HCT116 (cell line): Measurements from ENCODE around the gene CLEC17A. TPM values are rescaled to one million over a fixed set of nuclear protein-coding genes. Genes with fewer than 3 reads are reported as not detected.
"Not testable (repeated sequence)": the region's sequence is repeated elsewhere in the genome, so short reads cannot be mapped to it uniquely, and the experiment has no call there.

Experiments
- ATAC-seq: fragments of 200-7000 bp; cut with Tn5 transposase; 2 replicates; pipeline ENCODE4 v1.9.1; 2020; ENCODE audit warnings: mild to moderate bottlenecking, moderate library complexity
- BruUV-seq: library from RNA; stranded (reverse); fragments of 400-500 nt; replicated peaks from 2 replicates; lab custom pipeline; 2021; lab: Mats Ljungman, UMichigan
- CTCF ChIA-PET: fragments of 300-600 bp; sonication (Branson Sonifier 250); formaldehyde crosslinking; loops from one replicate; lab custom pipeline; 2021; ENCODE audit warnings: antibody characterized with exemption; lab: Charles Lee
- POLR2A ChIA-PET: fragments of 300-600, 350-600 bp; sonication (Branson Sonifier 250); formaldehyde crosslinking; loops from one replicate; lab custom pipeline; 2021; ENCODE audit warnings: antibody characterized with exemption; lab: Charles Lee
- RAD21 ChIA-PET, 2 experiments: fragments of 300-600 bp; sonication (Branson Sonifier 250); formaldehyde crosslinking; loops; one replicate each; lab custom pipeline; 2023; ENCODE audit warnings: low total read pairs in 2 of 2; ENCODE audit not compliant: uncharacterized antibody in 2 of 2, unreplicated experiment in 2 of 2, low non-redundant PET in 1 of 2; lab: Charles Lee
- DNase-seq: peaks from one replicate; pipeline ENCODE4 v3.0.0-alpha.2; 2010; ENCODE audit warnings: low read depth, low spot score
- H2AFZ ChIP-seq: fragments of 200-600 bp; shearing (Covaris generic), sonication (generic); 2 replicates; pipeline ENCODE4 v1.6.1; 2017; ENCODE audit warnings: low read depth, mixed run types, mixed read lengths, antibody characterized with exemption, low read length; ENCODE audit not compliant: poor library complexity, severe bottlenecking
- H3K27ac ChIP-seq: 2 replicates; pipeline ENCODE4 v1.5.1; 2012; ENCODE audit warnings: low read depth, low read length
- H3K27me3 ChIP-seq: fragments of 200-600 bp; sonication (generic); 2 replicates; pipeline ENCODE4 v1.6.1; 2016; ENCODE audit warnings: mixed run types, low read length, mixed read lengths; ENCODE audit not compliant: insufficient read depth
- H3K36me3 ChIP-seq, 2 experiments: fragments of 200-500 bp in 1 of 2; fragments of 200-600 bp in 1 of 2; sonication (Bioruptor generic) in 1 of 2; sonication (generic) in 1 of 2; 2 replicates each; pipeline versions ENCODE4 v1.5.1 to v1.6.1; 2014 to 2016; ENCODE audit warnings: low read length in 2 of 2, inconsistent platforms in 1 of 2, mixed read lengths in 1 of 2, mixed run types in 1 of 2; ENCODE audit not compliant: insufficient read depth in 2 of 2, control insufficient read depth in 1 of 2
- H3K4me1 ChIP-seq, 2 experiments: fragments of 200-600 bp in 1 of 2; sonication (generic) in 1 of 2; 2 replicates each; pipeline versions ENCODE4 v1.5.1 to v1.6.1; 2012 to 2017; ENCODE audit warnings: low read length in 2 of 2, inconsistent platforms in 1 of 2, mild to moderate bottlenecking in 1 of 2, mixed read lengths in 1 of 2, mixed run types in 1 of 2, moderate library complexity in 1 of 2; ENCODE audit not compliant: insufficient read depth in 2 of 2, control insufficient read depth in 1 of 2
- H3K4me2 ChIP-seq: fragments of 200-600 bp; sonication (generic); 2 replicates; pipeline ENCODE4 v1.6.1; 2017; ENCODE audit warnings: mixed run types, low read length, mixed read lengths
- H3K4me3 ChIP-seq, 2 experiments: fragments of 200-600 bp in 1 of 2; sonication (generic) in 1 of 2; replicated peaks in 1 of 2; 2 replicates each; pipeline ENCODE4 v1.5.1; 2011 to 2016; ENCODE audit warnings: low read length in 2 of 2, control low read depth in 1 of 2, low read depth in 1 of 2, mild to moderate bottlenecking in 1 of 2, mixed read lengths in 1 of 2, mixed run types in 1 of 2
- H3K79me2 ChIP-seq: fragments of 200-600 bp; sonication (generic); 2 replicates; pipeline ENCODE4 v1.6.1; 2017; ENCODE audit warnings: mild to moderate bottlenecking, mixed run types, low read length, moderate library complexity, mixed read lengths; ENCODE audit not compliant: insufficient read depth
- H3K9ac ChIP-seq: fragments of 200-600 bp; sonication (generic); 2 replicates; pipeline ENCODE4 v1.6.1; 2016; ENCODE audit warnings: low read length, mixed read lengths
- H3K9me2 ChIP-seq: fragments of 200-600 bp; sonication (generic), shearing (Covaris generic); 2 replicates; pipeline ENCODE4 v1.6.1; 2017; ENCODE audit warnings: mixed run types, mild to moderate bottlenecking, moderate library complexity; ENCODE audit not compliant: insufficient read depth
- H3K9me3 ChIP-seq, 2 experiments: fragments of 200-500 bp in 1 of 2; fragments of 200-600 bp in 1 of 2; sonication (Bioruptor generic) in 1 of 2; sonication (generic) in 1 of 2; 2 replicates each; pipeline ENCODE4 v1.6.1; 2014 to 2017; ENCODE audit warnings: low read length in 2 of 2, mixed read lengths in 2 of 2, inconsistent platforms in 1 of 2, low read depth in 1 of 2, mild to moderate bottlenecking in 1 of 2, mixed run types in 1 of 2, moderate library complexity in 1 of 2; ENCODE audit not compliant: control insufficient read depth in 1 of 2, insufficient read depth in 1 of 2
- H4K20me1 ChIP-seq: fragments of 200-600 bp; sonication (generic), shearing (Covaris generic); 2 replicates; pipeline ENCODE4 v1.6.1; 2017; ENCODE audit warnings: mixed run types, mild to moderate bottlenecking, moderate library complexity; ENCODE audit not compliant: insufficient read depth
- CBX3 ChIP-seq: IDR thresholded peaks from 2 replicates; pipeline ENCODE4 v1.6.1; 2012; ENCODE audit warnings: low read depth
- EGR1 ChIP-seq: IDR thresholded peaks from 2 replicates; pipeline ENCODE4 v1.6.1; 2012; ENCODE audit warnings: low read depth
- JUND ChIP-seq: IDR thresholded peaks from 2 replicates; pipeline ENCODE4 v1.6.1; 2012
- SIN3A ChIP-seq: IDR thresholded peaks from 2 replicates; pipeline ENCODE4 v1.6.1; 2012; ENCODE audit warnings: low read depth
- TCF7L2 ChIP-seq: IDR thresholded peaks from 2 replicates; pipeline ENCODE4 v1.7.0; 2011; ENCODE audit warnings: borderline replicate concordance, inconsistent platforms; ENCODE audit not compliant: insufficient read depth, insufficient read length; ENCODE audit errors: extremely low read depth
- intact Hi-C: fragments of 100-400 bp; cut with micrococcal nuclease; formaldehyde crosslinking; loops from 2 replicates; pipeline ENCODE4 v1.10.0; 2022
- total RNA-seq: library from RNA; stranded (reverse); gene quantifications from one replicate; pipeline ENCODE4 v1.2.1, GENCODE V29; 2021; ENCODE audit not compliant: unreplicated experiment
- TF ChIP-seq, protein P1 (sequence below), 3 experiments: fragments of 200-600 bp in 1 of 3; sonication (generic) in 1 of 3; IDR thresholded peaks in 2 of 3; conservative IDR thresholded peaks in 1 of 3; 2 replicates each; pipeline ENCODE4 v1.5.1; 2012 to 2017; ENCODE audit warnings: low read depth in 2 of 3, low read length in 2 of 3, antibody characterized with exemption in 1 of 3, borderline replicate concordance in 1 of 3, control low read depth in 1 of 3, mild to moderate bottlenecking in 1 of 3, mixed read lengths in 1 of 3, mixed run types in 1 of 3, moderate library complexity in 1 of 3; ENCODE audit not compliant: insufficient read depth in 1 of 3
- TF ChIP-seq, protein P2 (sequence below): IDR thresholded peaks from 2 replicates; pipeline ENCODE4 v1.6.1; 2012; ENCODE audit warnings: low read depth

Gene CLEC17A
- total RNA-seq, 1 experiment from 2014 or later = not detected

DNA sequence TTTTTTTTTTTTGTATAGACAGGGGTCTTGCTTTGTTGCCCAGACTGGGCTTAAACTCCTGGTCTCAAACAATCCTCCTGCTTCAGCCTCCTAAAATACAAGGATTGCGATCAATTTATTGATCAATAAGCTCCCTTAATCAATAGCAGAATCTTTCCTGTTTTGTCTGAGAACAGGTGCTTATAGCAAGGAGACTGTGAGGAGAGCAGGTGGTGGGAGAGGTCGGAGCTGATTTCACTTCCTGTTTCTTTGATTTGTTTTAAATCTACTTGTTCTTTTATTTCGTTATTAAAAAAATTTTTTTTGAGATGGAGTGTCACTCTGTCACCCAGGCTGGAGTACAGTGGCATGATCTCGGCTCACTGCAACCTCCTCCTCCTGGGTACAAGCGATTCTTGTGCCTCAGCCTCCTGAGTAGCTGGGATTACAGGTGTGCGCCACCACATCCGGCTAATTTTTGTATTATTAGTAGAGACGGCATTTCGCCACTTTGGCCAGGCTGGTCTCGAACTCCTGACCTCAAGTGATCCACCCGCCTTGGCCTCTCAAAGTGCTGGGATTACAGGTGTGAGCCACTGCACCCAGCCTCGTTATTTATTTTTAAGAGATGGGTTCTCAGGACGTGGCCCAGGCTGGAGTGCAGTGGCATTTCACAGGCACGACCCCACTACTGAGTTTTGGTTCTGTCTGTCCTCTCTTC lies 30.7 kb downstream of the CLEC17A start:
- H3K79me2 ChIP-seq, H3K27me3 ChIP-seq, H3K4me2 ChIP-seq, H3K9ac ChIP-seq, H3K9me3 ChIP-seq, H2AFZ ChIP-seq, H3K36me3 ChIP-seq, H3K9me2 ChIP-seq, H4K20me1 ChIP-seq, intact Hi-C loops, DNase-seq, RAD21 ChIA-PET, BruUV-seq, H3K4me3 ChIP-seq, POLR2A ChIA-PET, H3K4me1 ChIP-seq, H3K27ac ChIP-seq, ATAC-seq, CTCF ChIA-PET: not testable (repeated sequence)

DNA sequence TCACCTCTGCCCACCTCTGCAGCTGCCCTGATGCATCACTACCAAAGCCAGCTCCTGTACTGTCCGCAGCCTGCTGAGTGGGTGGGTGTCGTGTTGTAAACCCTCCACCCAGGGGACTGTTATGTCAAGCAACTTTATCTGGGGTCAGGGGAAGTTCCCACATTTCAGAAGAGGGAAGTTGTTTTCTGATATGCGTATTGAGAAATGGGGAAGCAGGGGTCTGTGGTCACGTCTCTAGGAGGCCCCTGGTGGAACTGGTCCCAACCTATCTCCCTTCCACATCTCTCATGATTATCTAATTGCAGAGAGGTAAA lies 31.2 kb downstream of the CLEC17A start:
- no peak overlapping the region for H2AFZ ChIP-seq
- CTCF ChIA-PET = no interaction called here
- BruUV-seq = no TSS peak
- no peaks in the 10 kb centered on the region for H3K36me3 ChIP-seq
- no peak for TF ChIP-seq JUND
- TF ChIP-seq, protein P1, sequence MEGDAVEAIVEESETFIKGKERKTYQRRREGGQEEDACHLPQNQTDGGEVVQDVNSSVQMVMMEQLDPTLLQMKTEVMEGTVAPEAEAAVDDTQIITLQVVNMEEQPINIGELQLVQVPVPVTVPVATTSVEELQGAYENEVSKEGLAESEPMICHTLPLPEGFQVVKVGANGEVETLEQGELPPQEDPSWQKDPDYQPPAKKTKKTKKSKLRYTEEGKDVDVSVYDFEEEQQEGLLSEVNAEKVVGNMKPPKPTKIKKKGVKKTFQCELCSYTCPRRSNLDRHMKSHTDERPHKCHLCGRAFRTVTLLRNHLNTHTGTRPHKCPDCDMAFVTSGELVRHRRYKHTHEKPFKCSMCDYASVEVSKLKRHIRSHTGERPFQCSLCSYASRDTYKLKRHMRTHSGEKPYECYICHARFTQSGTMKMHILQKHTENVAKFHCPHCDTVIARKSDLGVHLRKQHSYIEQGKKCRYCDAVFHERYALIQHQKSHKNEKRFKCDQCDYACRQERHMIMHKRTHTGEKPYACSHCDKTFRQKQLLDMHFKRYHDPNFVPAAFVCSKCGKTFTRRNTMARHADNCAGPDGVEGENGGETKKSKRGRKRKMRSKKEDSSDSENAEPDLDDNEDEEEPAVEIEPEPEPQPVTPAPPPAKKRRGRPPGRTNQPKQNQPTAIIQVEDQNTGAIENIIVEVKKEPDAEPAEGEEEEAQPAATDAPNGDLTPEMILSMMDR (IDR thresholded peaks at IDR 0.05 in 2 of 3, conservative IDR thresholded peaks at IDR 0.05 in 1 of 3; ENCODE audit: borderline replicate concordance in 1 of 3, insufficient read depth in 1 of 3, low read depth in 2 of 3, low read length in 2 of 3) = no peak
- TF ChIP-seq EGR1 = no peak
- TF ChIP-seq CBX3 = no peak
- no peak for TF ChIP-seq TCF7L2
- TF ChIP-seq SIN3A = no peak
- TF ChIP-seq, protein P2, sequence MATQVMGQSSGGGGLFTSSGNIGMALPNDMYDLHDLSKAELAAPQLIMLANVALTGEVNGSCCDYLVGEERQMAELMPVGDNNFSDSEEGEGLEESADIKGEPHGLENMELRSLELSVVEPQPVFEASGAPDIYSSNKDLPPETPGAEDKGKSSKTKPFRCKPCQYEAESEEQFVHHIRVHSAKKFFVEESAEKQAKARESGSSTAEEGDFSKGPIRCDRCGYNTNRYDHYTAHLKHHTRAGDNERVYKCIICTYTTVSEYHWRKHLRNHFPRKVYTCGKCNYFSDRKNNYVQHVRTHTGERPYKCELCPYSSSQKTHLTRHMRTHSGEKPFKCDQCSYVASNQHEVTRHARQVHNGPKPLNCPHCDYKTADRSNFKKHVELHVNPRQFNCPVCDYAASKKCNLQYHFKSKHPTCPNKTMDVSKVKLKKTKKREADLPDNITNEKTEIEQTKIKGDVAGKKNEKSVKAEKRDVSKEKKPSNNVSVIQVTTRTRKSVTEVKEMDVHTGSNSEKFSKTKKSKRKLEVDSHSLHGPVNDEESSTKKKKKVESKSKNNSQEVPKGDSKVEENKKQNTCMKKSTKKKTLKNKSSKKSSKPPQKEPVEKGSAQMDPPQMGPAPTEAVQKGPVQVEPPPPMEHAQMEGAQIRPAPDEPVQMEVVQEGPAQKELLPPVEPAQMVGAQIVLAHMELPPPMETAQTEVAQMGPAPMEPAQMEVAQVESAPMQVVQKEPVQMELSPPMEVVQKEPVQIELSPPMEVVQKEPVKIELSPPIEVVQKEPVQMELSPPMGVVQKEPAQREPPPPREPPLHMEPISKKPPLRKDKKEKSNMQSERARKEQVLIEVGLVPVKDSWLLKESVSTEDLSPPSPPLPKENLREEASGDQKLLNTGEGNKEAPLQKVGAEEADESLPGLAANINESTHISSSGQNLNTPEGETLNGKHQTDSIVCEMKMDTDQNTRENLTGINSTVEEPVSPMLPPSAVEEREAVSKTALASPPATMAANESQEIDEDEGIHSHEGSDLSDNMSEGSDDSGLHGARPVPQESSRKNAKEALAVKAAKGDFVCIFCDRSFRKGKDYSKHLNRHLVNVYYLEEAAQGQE = no peak
- no peaks in the 10 kb centered on the region for H3K79me2 ChIP-seq
- no peak overlapping the region for H3K4me3 ChIP-seq
- POLR2A ChIA-PET = no interaction called here
- intact Hi-C loops = no loop called here
- H3K4me2 ChIP-seq = no peak overlapping the region
- no peaks in the 10 kb centered on the region for H4K20me1 ChIP-seq
- no peaks in the 10 kb centered on the region for H3K9me2 ChIP-seq
- RAD21 ChIA-PET = no interaction called here
- no peak for ATAC-seq
- H3K27me3 ChIP-seq = no peaks in the 10 kb centered on the region
- no peak overlapping the region for H3K27ac ChIP-seq
- no peak overlapping the region for H3K9ac ChIP-seq
- H3K4me1 ChIP-seq = no peaks in the 10 kb centered on the region
- peaks cover 0 to under 1% of the 10 kb centered on the region in 2 experiments; a peak in 2 of 4 replicates for H3K9me3 ChIP-seq
- DNase-seq = no peak
